NCI-H1105 (cell line): ENCODE results near the gene ACSBG1.

Experiments
- DNase-seq: peaks from one replicate; lab custom pipeline; 2025; lab: John Stamatoyannopoulos, UW

Gene ACSBG1

DNA sequence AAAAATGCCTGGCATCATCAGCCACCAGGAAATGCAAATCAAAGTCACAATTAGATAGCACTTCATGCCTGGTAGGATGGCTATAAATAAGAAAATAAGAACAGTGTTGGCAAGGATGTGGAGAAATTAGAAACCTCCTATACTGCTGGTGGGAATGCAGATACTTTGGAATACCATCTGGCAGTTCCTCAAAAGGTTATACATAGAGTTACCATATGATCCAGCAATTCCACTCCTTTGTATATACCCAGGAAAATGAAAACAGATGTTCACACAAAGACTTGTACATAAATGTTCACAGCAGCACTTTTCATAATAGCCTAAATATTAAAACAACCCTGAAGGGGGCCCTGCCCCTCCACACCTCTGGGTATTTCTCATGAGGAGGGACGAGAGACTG is 13.7 kb downstream of the ACSBG1 start:
- no peak for DNase-seq

- DNase-seq, result no peak
Measured at GRCh38 chr15:78216276-78217104, 17.9 kb downstream of the ACSBG1 start.

- no peak for DNase-seq
Measured at GRCh38 chr15:78213956-78214355, 20.4 kb downstream of the ACSBG1 start.

GRCh38 chr15:78213425-78213750 is 21.0 kb downstream of the ACSBG1 start:
- DNase-seq, result no peak

- DNase-seq, result no peak
Measured at GRCh38 chr15:78212546-78213424, 21.6 kb downstream of the ACSBG1 start.

DNA sequence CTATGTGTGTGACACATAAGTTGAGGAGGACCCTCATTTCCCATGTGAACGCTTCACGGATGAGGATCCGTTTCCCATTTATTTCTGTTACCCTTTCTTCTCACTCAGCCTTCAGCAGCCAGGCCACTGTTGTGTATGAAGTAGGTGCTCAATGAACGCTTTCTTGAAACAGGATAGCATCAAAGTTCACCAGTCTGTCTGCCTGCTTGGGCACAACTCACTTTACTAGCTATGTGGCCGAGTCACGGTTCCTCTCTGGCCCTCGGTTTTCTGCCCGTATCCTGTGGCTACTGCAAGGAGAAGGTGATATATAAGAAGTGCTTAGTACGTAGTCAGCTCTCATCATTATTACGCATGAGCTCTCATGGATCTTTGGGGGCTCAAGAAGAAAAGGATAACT is 22.4 kb downstream of the ACSBG1 start:
- DNase-seq, result no peak

DNA sequence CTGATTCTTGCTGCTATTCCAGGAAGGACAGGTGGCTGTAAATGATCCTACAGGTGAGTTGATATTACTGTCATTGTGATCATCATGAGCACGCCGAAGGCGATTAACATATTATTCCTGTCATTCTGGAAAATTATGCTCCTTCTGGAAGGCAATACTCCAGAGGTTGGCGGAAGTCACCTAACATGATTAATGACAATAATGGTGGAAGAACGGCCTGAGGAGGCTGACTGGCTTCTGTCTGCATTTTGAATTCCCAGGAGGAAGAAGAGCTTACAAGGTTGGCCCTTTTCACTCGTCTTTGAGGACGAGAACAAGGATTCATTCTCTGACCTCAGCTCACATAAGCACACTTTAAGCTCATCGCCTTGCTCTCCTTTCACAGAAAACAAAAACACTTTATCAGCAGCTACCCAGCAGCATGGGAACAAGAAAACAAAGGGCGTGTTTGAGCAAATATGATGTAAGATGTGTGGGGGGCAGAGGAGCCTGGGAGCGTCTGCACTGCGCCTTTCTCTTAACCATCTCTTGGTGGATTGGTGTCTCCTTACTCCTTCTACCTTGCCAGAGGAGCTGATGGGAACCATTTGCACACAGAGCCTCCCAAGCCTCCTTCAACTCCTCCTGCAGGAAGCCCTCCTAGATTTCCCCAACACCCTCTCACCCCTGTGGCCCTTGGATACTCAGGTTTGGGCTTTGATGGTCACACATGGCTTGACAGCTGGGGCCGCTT is 23.0 kb downstream of the ACSBG1 start:
- DNase-seq, result no peak

DNA sequence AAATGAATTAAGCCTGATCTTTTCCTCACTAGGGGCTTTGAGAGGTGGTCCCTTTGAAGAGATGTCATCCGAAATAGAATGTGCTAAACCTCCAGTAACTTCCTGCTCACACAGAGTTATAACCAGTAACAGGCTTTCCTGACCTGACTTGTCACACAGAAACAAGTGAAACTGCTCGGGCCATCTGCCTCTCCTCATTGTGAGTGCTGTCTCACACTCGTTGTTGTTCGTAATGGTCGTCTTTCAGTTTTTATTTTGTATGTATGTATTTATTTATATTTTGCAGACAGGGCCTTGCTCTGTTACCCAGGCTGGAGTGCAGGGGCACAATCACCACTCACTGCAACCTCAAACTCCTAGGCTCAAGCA is 24.0 kb downstream of the ACSBG1 start:
- DNase-seq, result no peak

DNA sequence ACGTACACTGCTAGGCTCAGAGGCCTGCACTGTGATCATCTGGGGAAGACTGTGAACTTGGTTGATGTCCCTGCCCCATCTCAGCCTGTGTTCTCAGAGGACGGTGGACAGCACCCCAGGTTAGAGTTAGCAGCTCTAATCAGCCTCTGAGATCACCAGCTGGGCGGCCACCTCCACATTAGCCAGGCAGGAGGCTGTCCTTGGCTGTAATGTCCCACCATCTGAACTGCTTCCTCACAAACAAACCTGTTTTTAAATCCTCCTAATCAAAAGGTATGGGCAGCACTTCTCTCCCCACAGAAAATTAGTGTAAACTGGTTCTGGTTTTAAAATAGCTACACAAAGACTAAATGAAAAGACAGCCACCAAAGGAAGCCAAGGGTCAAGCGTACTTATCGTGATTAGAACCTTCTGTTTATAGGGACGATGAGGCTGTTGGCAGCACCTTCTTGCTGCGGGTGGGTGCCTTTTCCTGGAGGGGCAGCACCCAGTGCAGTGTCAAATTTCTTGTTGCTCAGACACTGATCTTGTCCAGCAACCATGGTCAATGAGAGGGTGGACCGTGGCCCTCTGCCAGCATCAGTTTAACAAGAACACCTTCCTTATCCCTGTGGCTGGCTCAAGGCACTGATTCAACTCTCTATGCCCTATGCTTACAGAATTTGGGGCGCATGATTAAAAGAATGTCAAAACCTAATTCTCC is 24.6 kb downstream of the ACSBG1 start:
- DNase-seq, result no peak

DNA sequence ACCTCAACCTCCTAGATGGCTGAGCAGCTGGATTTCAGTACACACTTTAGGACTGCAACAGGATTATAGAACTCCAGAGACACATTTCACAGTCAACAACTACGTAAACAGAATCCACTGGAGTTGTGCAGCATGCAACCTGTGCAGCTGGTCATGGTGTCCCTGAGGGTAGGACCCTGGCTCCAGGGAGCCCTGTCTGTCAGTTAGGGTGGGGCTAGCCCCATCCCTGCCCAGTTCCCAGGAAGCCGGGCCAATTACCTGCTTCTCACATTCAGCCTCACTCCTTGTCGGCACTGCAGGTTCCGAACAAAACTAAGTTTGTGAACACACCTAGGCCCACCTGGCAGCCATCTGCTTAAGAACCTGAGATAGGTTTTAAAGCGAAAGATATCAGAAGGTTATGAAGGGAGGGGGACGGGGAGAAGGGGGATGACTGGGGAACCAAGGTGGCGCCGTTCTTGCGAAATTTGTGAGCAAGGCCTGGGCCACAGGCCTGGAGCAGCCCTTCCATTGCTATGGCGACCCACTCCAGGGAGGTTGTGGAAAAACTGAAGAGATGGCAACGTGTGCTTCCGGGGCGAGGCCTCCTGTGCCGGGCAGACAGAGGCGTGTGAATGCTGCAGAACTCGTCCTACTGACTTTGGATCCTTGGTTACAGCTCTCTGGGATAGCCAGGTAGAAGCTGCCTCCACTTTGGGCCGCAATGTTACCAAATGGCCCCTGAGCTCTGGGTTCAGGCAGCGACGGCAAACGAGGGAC is 25.3 kb downstream of the ACSBG1 start:
- DNase-seq, result no peak

DNA sequence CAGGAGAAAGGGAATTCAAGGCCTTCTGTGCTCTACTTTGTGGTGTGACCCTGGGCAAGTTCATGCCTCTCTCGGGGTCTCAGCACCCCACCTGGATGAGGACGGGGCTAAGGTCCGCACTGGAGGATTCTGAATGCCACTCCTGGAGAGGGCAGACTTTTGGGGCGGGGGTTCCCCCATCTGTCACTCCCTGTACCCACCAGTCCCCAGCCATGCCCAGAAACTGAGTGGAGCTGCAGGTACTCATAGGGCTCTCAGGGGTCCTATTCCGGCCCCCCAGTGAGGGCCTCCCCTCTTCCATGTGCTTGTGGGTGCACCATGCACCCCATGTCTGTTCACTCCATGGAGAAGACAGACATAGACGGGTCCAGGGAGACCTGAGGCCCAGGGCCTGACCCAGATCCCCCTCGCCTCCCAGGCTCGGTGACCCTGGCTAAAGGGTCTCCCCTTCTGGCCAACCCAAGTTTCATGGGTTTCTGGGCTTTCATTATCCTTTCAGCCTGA is 26.0 kb downstream of the ACSBG1 start:
- no peak for DNase-seq

DNA sequence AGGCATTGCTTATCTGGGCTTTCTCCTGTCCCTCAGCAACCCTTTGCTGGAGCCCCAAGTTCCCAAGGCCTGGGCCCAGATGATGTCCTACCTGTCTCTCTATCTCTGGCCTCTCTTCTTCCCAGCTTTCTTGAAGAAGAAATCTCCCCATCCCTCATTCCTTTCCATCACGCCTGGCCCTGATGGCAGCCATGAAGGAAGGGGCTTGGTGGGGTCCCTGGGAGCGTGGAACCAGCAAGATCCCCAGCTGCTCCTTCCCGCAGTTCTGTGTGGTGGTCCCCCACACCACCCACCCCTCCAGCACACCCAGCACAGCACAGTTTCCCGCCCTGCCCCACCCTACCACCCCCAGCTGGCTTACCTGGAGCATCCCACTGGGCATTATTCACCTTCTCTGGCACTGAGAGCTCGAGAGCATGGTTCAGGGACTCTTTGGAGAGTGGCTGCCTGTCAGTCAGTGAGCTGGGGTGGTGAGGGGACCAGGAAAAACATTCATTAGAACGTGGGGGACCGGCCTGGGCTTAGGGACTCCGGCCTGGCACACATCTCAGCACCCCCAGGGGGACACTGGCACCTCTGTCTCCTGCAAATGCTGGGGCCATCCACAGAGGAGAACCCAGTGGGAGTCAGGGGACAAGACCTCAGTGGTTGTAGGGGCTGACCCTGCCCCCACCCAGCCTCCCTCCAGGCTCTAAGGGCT is 26.6 kb downstream of the ACSBG1 start:
- no peak for DNase-seq

DNA sequence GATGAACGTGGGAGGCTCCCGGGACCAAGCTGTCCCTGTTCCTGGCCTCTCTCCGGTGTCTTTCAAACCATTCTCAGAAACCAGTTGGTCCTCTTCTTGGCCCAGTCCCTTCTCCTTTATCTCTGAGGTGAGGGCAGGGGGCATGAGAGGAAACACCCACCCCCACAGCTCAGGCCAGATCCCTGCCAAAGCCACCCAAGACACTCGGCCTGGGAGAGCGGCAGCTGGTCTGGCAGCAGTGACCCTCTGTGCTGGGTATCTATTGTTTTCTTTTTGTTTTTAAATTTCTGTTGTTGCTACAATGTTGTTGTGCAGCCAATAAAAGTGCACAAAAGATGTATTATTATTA is 27.3 kb downstream of the ACSBG1 start:
- no peak for DNase-seq

- DNase-seq, result no peak
Measured at GRCh38 chr15:78206326-78207109, 27.8 kb downstream of the ACSBG1 start.

- DNase-seq, result no peak
Measured at GRCh38 chr15:78205856-78206255, 28.5 kb downstream of the ACSBG1 start.

DNA sequence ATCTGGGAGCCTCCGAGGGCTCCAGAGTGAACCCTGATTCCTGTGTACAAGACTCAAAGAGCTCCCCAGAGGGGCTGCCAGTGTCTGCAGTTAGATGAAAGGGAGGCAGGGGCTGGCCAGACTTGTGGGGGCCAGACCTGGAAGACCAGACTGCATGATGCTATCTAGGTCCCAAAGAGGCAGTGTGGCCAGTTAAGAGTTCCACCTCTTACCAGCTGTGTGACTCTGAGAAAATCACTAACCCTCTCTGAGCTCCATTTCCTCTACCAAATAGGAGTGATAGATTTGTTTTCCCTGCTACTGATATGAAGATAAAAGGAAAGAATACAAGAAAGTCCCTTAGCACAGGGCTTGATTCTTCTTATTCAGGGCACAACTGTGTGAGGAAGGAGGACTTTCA is 29.0 kb downstream of the ACSBG1 start:
- no peak for DNase-seq

- no peak for DNase-seq
Measured at GRCh38 chr15:78204351-78205309, 29.7 kb downstream of the ACSBG1 start.

DNA sequence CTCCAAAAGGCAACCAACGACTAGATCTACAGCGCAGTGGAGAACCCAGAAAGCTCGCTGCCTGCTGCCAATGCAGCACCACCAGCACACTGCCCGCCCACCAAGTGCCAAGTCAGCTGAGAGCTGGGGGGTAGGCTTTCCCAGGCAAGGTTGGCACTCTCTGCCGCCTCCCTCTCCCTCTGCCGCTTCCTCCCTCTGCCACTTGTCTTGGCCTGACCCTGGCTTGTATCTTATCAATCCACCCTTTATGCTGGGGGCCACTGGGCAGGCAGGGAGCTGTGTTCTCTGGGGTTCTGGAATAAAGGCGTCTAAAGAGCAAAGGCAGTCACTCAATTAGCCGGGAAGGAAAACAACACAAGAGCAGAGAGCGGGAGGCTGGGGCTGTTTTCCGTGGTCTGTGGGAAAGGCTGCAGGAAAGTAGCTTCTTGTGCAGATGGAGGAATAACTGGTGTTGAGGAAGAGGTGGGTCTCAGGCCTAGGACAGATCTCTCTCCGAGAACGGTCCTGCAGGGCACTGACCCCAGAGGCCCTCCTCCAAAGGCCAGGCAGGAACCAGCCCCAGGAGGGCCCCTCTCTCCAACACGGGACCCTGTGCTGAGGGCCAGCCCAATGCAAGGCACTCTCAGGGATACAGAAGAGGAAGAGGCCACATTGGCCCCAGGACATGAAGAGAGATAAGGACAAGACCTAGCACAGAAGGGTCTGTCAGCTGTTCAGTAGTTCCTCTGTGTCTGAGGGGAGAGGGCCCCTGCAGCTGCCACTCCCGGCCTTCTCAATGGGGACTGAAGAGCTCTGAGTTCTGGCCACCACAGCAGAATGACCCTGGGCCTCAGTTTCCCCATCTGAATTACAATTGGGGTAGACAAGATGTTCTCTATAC is 30.8 kb downstream of the ACSBG1 start:
- no peak for DNase-seq
